M059J (cell line): Measurements from ENCODE around the gene SENP8. TPM values are rescaled to one million over a fixed set of nuclear protein-coding genes. Genes with fewer than 3 reads are reported as not detected.
A peak's percentile ranks its signal among the peaks of the same experiment; 100 is the strongest.
"Not testable (repeated sequence)": the region's sequence is repeated elsewhere in the genome, so short reads cannot be mapped to it uniquely, and the experiment has no call there.

Experiments used
- DNase-seq: peaks from one replicate; pipeline ENCODE4 v3.0.0-alpha.2; 2012; ENCODE audit warnings: low read depth
- total RNA-seq: library from RNA; depleted of rRNA; stranded (reverse); fragments of >200 nt; shearing (Covaris generic); gene quantifications from 2 replicates; pipeline ENCODE4 v1.2.3, GENCODE V29; 2014; rRNA removed

The SENP8 gene
- total RNA-seq = 2.2 and 2.5 TPM in 2 replicates

DNA sequence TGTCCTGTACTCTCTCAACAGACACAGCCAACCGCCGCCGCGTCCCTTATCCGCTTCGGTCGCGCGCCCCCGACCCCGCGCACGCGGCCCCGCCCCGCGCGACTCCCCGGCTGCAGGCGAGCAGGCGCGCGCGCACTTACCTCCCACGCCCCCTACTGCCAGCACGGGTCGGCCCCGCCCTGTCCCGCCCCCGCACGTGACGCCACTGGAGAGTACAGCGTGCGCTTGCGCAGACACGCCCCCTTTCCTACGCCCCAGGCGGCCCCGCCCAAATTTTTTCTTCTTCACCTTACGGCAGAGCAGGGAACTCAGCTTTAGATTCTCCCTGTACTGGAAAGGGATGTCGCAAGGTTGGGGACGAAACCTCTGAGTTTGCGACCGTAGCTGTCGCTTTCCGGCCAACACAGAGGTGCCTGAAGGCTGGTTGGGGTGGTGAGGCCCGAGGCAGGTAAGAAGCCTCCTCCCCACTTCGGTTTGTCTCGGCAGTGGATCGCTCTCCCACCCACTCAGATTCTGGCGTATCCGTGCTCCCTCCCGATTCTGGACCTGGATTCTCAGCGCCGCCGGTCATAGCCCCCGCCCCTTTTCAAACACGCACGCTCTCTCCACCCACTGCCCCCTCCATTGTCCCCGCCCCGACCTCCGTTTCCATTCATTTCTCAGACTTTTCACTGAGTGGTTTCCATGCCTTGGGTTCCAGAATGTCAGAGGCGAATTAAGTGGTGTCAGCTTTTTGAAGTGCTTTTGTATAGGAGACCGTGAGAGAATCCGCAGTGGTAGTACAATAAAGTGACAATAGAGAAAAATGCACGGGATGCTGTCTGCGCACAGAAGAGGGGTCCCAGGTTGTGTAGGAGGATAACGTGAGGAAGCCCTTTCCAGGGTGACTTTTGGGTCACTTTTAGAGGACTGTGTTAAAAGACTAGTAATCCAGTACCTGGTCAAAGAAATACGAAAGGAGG, at the start of gene SENP8, which contains the start of gene MYO9A:
TSS of gene SENP8 (plus strand) at position 387 of the 962 bp plus-strand sequence. CDS start 21,221 bp downstream, outside the sequence.
TSS of gene MYO9A (minus strand) at position 134 of the 962 bp plus-strand sequence. CDS start 71,587 bp downstream, outside the sequence.
- DNase-seq = peak; percentile 96

DNA sequence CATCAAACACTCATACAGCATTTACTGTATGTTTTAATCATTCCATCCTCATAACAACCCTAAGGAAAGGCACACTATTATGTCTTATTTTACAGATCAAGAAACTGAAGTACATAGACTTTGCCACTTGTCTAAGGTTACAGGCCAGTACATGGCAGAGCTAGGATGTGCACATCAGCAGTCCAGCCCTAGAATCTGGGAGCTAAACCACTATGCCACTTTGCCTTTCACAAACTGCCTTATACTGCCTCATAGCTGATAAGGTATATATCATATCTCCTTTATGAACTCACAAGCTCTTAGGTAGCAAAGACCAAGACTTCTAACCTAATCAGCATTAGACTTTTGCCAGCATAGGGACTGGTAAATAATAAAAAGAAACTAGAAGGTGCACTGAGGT, 49.3 kb upstream of the SENP8 start:
- no peak for DNase-seq

DNA sequence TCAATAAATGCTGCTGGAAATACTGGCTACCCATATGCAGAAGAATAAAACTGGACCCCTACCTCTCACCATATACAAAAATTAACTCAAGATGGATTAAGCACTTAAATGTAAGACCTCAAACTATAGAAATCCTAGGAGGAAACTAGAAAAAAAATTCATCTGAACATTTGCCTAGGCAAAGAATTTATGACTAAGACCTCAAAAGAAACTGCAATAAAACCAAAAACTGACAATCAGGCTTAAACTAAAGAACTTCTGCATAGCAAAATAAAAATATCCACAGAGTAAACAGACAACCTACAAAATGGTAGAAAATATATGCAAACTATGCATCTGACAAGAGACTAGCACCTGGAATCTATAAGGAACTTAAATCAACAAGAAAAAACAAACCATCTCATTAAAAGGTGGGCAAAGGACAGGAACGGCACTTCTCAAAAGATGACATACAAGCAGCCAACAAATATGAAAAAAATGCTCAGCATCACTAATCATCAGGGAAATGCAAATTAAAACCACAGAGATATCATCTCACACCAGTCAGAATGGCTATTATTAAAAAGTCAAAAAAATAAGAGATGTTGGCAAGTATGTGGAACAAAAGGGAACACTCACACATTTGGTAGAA, 47.3 kb upstream of the SENP8 start:
- DNase-seq = peak; percentile 5

DNA sequence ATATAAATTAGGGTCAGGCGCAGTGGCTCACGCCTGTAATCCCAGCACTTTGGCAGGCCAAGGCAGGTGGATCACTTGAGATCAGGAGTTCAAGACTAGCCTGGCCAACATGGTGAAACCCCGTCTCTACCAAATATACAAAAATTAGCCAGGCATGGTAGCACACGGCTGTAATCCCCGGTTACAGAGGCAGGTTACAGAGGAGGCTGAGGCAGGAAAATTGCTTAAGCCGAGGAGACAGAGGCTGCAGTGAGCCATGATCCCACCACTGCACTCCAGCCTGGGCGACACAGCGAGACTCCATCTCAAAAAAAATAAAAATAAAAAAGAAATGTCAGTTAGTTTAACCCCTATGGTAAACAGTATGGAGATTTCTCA, 46.8 kb upstream of the SENP8 start:
- not testable (repeated sequence) for DNase-seq

DNA sequence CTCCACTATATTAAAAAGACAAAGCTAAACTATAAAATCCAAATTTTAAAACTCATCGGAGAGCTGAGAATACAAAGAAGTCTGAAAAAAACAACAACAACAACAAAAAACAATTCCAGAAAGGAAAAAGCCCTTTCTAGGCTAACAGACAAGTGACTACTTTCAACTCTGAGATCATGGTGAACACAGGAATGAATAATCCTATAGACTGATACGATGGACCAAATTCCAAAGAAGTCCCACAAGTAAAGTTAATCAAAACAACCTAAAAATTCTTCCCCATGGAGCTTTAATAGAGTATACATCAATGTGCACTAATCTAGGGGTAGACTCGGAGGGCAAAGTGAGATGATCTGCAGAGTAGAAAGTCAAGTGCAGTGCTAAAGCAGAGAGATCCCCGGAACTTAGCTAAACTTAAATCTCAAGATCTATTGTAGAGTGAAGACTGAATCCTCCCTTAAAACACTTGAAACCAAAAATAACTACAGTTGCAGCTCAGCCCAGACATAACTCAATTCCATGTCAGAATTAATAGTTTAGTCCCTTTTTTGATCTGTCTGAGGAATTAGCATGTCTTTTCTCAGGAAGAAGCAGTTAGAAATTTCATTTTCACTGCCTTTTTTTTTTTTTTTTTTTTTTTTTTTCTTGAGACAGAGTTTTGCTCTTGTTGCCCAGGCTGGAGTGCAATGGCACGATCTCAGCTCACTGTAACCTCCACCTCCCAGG, 43.7 kb upstream of the SENP8 start:
- DNase-seq = no peak

DNA sequence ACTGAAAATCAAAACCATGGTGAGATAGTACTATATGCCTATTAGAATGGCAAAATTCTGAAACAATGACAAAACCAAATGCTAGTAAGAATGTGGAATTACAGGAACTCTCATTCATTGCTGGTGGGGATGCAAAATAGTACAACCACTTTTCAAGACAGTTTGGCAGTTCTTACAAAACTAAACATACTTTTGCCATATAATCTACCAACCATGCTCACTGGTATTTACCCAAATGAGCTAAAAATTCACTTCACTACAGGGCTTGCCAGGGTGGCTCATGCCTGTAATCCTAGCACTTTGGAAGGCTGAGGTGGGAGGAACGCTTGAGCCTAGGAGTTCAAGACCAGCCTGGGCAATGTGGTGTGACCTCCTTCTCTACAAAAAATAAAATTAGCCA, 40.3 kb upstream of the SENP8 start:
- DNase-seq = no peak

DNA sequence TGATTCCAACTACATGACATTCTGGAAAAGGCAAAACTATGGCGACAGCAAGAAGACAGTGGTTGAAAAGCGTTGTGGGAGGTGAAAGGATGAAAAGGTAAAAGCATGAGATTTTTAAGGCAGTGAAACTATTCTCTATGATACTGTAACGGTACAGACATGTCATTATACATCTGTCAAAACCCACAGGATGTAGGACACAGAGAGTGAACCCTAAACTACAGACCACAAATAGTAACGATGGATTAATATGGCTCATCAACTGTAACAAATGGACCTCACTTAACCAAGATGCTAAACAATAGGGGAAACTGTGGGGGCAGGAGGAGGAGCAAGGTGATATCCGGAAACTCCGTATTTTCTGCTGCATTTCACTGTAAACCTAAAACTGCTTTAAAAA, 39.3 kb upstream of the SENP8 start:
- no peak for DNase-seq

DNA sequence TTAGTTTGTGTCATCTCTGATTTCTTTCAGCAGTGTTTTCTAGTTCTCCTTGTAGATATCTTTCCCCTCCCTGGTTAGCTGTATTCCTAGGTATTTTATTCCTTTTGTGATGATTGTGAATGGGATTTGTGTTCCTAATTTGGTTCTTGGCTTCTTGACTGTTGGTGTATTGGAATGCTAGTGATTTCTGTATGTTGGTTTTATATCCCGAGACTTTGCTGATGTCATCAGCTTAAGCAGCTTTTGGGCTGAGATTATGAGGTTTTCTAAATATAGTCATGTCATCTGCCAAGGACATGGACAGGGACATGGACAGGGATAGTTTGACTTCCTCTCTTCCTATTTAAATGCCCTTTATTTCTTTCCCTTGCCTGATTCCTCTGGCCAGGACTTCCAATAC, 36.0 kb upstream of the SENP8 start:
- no peak for DNase-seq

DNA sequence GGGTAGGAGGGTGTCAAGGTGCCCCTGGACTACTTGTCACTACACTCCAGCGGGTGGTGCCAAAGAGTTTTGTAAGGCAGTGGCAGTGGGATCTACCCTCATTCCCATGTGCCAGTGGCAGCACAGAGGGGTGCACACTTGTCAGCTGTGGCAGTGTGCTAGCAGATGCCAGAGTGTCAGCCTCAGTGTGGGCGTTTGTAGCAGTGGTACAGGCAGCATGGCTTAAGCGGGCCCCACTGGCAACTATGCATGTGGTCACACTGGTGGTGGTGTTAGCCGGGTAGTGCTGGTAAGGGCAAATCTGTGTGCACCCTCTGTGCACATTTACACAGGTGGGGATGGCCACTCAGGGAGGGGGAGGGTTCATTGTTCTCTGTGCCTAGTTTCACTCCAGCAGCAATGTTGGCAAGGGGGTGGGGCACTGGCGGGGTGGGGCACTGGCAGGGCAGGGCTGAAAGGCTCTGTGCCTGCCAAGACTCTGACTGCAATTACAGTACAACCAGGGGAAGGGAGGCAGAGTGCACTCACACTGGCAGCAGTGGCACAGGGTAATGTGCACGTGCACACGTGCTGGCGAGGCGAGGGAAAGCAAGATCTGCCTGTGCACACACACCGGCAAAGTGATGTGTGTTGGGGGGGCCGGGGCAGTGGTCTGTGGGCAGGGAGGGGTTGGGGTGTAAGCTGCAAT, 32.0 kb upstream of the SENP8 start:
- no peak for DNase-seq

DNA sequence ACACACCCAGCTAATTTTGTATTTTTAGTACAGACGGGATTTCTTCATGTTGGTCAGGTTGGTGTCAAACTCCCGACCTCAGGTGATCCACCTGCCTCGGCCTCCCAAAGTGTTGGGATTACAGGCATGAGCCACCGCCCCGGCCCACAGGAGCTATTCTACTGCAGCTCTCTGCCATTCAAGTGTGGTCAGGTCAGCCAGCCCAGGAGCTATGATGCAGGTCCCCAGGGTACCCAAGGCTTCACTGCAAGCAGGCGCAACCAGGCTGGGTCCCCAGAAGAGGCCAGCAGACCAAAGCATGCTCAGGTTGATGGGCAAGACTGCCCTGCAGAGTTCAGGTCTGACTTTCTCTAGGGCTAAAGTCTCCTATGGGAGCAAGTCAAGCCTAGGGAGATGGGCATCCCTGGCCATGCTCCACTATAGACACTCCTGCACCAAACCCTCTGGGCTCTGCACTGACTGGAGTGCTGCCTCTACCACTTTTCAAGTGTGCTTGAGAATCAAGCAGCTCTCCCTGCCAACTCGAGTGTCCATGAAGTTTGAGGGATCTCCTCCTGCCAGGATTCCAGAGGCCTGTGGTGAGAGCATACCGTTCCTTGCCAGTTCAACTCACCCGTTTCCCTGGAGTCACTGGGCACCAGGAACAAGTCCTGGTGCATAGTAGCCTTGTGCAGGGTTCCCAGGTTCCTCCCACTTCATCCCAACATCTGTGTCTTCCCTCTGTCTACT, 31.1 kb upstream of the SENP8 start:
- DNase-seq = no peak

DNA sequence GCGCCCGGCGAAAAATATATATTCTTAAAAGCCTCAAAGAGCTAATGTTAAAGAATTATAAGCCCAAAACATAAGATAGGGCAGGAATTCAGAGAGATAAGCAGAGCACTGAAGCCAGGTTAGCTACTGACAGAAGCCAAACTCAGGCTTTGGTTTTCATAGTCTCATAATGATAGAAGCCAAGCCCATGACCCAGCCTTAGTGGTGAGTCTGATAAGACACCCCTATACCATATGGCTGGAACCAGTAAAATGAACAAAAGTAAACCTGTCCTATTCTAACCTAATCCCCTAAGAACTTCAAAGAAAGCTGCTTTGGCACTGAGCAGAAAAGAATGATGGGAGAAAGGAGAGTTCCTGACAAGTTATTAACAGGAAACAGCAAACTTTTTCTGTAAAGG, 26.2 kb upstream of the SENP8 start:
- DNase-seq = no peak

DNA sequence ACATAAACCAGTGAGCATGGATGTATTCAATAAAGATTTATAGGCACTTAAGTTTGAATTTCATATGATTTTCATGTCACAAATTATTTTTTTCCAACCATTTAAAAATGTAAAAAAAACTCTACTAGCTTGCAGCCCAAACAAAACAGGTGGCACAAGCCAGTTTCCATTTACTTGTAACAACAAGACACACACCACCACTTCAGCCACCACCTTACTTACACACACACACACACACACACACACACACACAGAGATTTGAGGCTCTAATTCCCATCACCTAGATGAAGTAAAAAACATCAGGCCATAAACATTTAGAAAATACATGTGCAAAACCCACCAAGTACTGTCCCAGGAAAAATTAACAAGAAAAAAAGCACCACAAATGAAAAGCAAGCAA, 25.5 kb upstream of the SENP8 start:
- DNase-seq = no peak

DNA sequence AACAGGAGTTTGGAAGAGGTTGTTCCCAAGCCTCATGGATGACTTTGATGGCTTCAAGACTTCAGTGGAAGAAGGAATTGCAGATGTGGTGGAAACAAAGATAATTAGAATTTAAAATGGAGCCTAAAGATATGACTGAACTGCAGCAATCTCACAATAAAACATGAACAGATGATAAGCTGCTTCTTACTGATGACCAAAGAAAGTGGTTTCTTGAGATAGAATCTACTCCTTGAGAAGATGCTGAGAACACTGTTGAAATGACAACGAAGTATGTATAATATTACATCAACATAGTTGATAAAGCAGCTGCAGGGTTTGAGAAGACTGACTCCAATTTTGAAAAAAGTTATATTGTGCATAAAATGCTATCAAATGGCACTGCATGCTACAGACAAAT, 21.4 kb upstream of the SENP8 start:
- DNase-seq = no peak

DNA sequence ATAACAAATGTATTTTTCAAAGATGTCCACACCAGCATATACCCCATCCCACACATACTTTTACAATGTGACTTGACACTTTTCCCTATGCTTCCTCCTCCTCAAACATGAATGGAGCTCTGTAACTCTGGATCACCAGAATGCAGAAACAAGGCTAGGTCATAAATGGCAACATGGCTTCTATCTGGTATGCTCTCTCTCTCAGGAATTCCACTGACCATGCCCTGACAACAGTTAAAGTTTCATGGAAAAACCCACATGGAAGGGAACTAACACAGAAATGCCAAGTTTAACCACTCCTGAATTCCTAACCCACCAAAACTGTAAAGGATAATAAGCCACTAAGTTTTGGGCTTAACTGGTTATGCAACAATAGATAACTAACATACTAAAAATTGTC, 20.2 kb upstream of the SENP8 start:
- no peak for DNase-seq

DNA sequence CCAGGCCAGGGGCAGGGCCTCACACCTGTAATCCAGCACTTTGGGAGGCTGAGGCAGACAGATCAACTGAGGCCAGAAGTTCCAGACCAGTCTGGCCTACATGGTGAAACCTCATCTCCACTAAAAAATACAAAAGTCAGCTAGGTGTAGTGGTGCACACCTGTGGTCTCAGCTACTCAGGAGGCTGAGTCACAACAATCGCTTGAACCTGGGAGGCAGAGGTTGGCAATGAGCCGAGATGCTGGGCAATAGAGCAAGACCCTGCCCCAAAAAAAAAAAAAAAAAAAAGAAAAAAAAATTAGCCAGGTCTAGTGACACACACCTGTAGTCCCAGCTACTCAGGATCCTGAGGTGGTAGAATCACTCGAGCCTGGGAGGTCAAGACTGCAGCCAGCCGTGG, 19.0 kb upstream of the SENP8 start:
- no peak for DNase-seq

DNA sequence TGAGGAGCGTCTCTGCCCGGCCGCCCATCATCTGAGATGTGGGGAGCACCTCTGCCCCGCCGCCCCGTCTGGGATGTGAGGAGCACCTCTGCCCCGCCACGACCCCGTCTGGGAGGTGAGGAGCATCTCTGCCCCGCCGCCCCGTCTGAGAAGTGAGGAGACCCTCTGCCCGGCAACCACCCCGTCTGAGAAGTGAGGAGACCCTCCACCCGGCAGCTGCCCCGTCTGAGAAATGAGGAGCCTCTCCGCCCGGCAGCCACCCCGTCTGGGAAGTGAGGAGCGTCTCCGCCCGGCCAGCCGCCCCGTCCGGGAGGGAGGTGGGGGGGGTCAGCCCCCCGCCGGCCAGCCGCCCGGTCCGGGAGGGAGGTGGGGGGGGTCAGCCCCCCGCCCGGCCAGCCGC, 17.7 kb upstream of the SENP8 start:
- not testable (repeated sequence) for DNase-seq

DNA sequence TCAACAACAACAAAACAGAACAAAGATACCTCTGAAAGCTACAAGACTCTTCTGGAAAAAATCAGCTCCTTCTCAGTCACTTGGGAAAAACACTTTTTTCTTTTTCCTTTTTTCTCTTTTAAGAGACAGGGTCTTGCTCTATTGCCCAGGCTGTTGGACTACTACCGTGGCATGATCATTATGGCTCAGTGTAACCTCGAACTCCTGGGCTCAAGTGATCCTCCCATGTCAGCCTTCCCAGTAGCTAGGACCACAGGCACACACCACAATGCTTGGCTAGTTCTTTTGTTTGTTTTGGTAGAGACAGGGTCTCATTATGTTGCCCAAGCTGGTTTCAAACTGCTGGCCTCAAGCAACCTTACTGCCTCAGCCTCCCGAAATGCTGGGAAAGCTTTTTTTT, 13.1 kb upstream of the SENP8 start:
- no peak for DNase-seq

DNA sequence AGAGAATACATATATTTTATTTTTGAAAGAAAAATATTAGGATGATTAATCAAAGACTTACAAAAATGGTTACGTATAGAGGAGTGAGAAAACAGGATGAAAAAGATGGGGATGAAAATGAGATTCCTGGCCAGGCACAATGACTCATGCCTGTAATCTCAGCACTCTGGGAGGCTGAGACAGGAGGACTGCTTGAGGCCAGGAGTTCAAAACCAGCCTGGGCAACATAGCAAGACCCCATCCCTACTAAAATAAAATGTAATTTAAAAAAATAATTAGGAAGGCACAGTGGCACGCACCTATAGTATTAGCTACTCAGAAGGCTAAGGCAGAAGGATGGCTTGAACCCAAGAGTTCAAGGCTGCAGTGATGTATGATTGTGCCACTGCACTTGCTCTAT, 12.1 kb upstream of the SENP8 start:
- no peak for DNase-seq

DNA sequence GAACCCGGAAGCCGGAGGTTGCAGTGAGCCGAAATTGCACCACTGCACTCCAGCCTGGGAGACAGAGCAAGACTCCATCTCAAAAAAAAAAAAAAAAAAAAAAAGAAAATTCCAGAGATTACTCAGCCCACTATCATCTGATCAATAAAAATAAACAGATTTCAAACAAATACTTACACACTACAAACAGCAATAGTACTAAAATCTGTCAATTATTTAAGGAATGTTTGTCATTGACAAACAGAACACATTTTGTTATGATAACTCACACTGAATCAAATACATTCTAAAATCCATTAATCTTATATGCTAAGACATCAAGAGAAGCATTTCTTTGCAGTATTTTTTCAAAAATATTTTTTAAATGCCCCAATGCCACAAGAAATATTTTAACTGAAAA, 7.8 kb upstream of the SENP8 start:
- no peak for DNase-seq

DNA sequence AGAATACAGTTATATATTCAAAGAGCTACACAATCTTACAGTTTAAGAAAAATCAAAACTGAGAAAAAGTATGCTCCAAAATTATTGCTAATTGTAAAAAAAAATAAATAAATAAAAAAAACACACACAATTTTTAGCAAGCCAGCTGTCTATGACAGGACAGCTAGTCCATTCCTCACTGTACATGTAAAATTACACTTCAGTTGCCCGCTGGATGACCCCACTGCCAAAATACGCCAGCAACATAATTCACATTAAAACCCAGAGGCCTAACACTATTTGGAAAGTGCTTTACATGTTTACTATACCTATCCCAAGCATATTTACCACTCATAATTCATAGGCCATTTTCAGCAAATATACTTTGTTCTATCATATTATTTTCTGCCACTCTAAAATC, 6.1 kb upstream of the SENP8 start:
- DNase-seq = no peak

DNA sequence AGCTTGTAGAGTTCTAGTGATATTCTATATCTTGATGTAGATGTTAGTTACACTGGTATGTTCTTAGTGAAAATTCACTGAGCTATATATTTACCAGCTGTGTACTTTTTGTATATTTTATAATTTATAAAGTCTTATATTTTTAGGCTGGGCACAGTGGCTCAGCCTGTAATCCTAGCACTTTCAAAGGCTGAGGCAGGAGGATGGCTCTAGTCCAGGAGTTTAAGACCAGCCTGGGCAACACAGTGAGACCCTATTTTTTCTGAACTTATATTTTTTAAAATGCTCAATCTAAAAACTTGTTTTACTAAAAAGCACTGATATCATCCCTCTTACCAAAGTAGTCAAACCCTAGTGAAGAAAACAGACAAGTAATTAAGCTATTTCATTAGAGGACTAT, 5.4 kb upstream of the SENP8 start:
- no peak for DNase-seq
